Activated naive CD4-positive, alpha-beta T cell treated with anti-CD3 and anti-CD28 coated beads for 36 hours (primary cell): ENCODE measurements around the gene OTUD5. TPM values are rescaled to one million over a fixed set of nuclear protein-coding genes. Genes with fewer than 3 reads are reported as not detected.

ENCODE experiments used
- CTCF ChIA-PET: fragments of 350-600 bp; sonication (Branson Sonifier 250); formaldehyde crosslinking; loops from one replicate; lab custom pipeline; 2021; ENCODE audit warnings: antibody characterized with exemption; lab: Charles Lee
- DNase-seq: peaks from one replicate; pipeline ENCODE4 v3.0.0-alpha.2; 2020
- H3K27ac Mint-ChIP-seq: one replicate; pipeline ENCODE4 v1.8.0; 2021; ENCODE audit warnings: mild to moderate bottlenecking, mixed read lengths
- H3K27me3 Mint-ChIP-seq: one replicate; pipeline ENCODE4 v1.8.0; 2021; ENCODE audit warnings: low read depth, mixed read lengths
- H3K36me3 Mint-ChIP-seq: one replicate; pipeline ENCODE4 v1.8.0; 2021; ENCODE audit warnings: low read depth, mixed read lengths
- H3K4me1 Mint-ChIP-seq: one replicate; pipeline ENCODE4 v1.8.0; 2021; ENCODE audit warnings: low read depth, mixed read lengths
- H3K4me3 Mint-ChIP-seq: one replicate; pipeline ENCODE4 v1.8.0; 2021; ENCODE audit warnings: mild to moderate bottlenecking, moderate library complexity, mixed read lengths
- H3K9me3 Mint-ChIP-seq: one replicate; pipeline ENCODE4 v1.8.0; 2021; ENCODE audit warnings: mixed read lengths
- intact Hi-C: fragments of 100-400 bp; cut with micrococcal nuclease; formaldehyde crosslinking; loops from one replicate; pipeline ENCODE4 v1.15.1; 2023
- total RNA-seq, 2 experiments: library from RNA; stranded (reverse); gene quantifications; one replicate each; pipeline ENCODE4 v1.2.3, GENCODE V29; 2021

OTUD5 gene, protein sequence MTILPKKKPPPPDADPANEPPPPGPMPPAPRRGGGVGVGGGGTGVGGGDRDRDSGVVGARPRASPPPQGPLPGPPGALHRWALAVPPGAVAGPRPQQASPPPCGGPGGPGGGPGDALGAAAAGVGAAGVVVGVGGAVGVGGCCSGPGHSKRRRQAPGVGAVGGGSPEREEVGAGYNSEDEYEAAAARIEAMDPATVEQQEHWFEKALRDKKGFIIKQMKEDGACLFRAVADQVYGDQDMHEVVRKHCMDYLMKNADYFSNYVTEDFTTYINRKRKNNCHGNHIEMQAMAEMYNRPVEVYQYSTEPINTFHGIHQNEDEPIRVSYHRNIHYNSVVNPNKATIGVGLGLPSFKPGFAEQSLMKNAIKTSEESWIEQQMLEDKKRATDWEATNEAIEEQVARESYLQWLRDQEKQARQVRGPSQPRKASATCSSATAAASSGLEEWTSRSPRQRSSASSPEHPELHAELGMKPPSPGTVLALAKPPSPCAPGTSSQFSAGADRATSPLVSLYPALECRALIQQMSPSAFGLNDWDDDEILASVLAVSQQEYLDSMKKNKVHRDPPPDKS
- 10 to 100 TPM; 69.1 to 70.5 TPM for total RNA-seq

GRCh38 chrX:48957477-48957826, at the start of gene OTUD5:
OTUD5 (minus strand) TSS chrX:48957607; CDS start chrX:48957570, 37 bp downstream.
- intact Hi-C loops, result loop anchor here (5.0 kb wide), 1 partner anchor 205 kb away; the partner anchor contains the start of gene MAGIX
- peaks cover 53% of the 10 kb centered on the region for H3K4me1 Mint-ChIP-seq

DNA sequence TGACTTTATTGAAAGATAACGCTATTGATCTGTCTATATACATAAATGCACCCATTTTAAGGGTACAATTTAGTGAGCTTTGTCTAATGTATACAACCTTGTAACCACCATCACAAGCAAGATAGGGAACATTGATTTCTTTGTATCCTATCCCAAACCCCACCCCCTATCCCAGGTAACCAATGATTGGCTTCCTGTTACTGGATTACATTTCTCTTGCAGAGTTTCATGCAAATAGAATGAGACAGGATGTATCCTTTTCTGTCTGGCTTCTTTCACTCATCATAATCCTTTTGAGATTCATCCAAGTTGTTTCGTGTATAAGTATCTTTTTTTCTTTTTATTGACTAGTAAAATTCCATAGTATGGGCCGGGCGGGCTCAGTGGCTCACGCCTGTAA, 46.3 kb upstream of the OTUD5 start:
- CTCF ChIA-PET, result interaction anchor here (0.6 kb wide), 1 partner anchor 204 kb away, joined by 5 read pairs; no protein-coding TSS in a partner anchor
- no peak overlapping the region for H3K4me3 Mint-ChIP-seq
- no peak for DNase-seq
- H3K36me3 Mint-ChIP-seq, result peaks cover 11% of the 10 kb centered on the region
- peak overlapping the region; percentile 63 for H3K27ac Mint-ChIP-seq
- intact Hi-C loops, result loop anchor here (5.0 kb wide), 2 partner anchors 91 to 106 kb away; partner anchors contain the start of genes PQBP1, SLC35A2 and TIMM17B
- peaks cover 26% of the 10 kb centered on the region for H3K4me1 Mint-ChIP-seq
- no peaks in the 10 kb centered on the region for H3K27me3 Mint-ChIP-seq
- no peaks in the 10 kb centered on the region for H3K9me3 Mint-ChIP-seq

More at GRCh38 chrX:48957477-48957826, at the start of gene OTUD5:
- no peak for DNase-seq
- Mint-ChIP-seq H3K27me3 (no peaks in the 10 kb centered on the region), H3K4me3 (peak within 1 kb of the TSS; percentile 98), H3K27ac (peak within 1 kb of the TSS; percentile 100), H3K9me3 (no peaks in the 10 kb centered on the region), H3K36me3 (peaks cover 13% of the 10 kb centered on the region)
- CTCF ChIA-PET, result no interaction called here

DNA sequence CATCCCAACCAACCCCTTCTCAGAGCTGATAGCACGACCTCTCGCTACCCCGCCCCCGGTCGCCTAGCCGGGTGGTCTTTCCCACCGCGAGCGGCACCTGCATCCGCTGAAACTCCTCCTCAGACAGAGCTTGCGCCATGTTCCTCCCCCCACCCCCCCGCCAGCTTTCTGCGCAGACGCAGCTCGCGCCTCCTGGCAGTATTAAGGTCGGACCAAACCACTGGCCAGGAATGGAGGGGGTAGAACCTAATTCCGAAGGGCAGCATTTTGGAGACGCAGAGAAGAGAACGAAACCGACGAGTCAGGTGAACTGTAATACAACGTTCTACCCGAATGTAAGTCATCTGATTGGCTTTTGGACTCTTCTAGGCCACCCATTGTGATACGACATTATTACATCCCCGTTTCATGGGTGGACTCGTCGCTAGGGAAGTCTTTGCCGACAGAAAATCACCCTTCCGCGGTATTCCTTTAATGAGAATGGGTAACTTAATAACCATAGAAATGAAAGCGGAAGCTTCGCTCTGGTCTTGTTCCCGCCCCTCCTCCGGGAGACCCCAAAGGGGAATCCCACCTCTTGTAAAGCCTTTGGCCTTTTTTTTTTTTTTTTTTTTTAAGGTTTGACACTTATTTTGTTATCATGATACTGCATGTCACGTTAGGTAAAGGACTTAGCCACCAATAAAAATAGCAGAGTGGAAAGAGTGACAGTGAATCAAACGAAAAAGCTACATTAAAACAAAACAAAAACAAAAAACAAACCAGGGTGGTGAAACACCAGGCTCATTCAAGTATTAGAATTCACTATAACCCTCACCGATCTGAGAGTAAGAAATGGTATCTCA, 44.9 kb upstream of the OTUD5 start, which contains the start of gene GRIPAP1:
Gene GRIPAP1 (minus strand): TSS at position 174 of the 845 bp plus-strand sequence. CDS start 35 bp downstream, at position 139.
- Mint-ChIP-seq H3K4me3 (peak within 1 kb of the TSS; percentile 99), H3K27ac (peak within 1 kb of the TSS; percentile 97), H3K36me3 (peaks cover 23% of the 10 kb centered on the region), H3K4me1 (peaks cover 37% of the 10 kb centered on the region), H3K27me3 (no peaks in the 10 kb centered on the region), H3K9me3 (no peaks in the 10 kb centered on the region)
- intact Hi-C loops, result loop anchor here (1.0 to 5.0 kb wide), 5 partner anchors 41 to 266 kb away; partner anchors contain the start of genes PQBP1, SLC35A2, TFE3 and TIMM17B
- DNase-seq, result peak; percentile 85
- CTCF ChIA-PET, result interaction anchor here (0.6 to 1.1 kb wide), 2 partner anchors 30 to 90 kb away, joined by 3 to 4 read pairs; partner anchors contain the start of gene KCND1

- CTCF ChIA-PET, result interaction anchor here (0.6 to 1.1 kb wide), 2 partner anchors 30 to 89 kb away, joined by 3 to 4 read pairs; partner anchors contain the start of gene KCND1
- intact Hi-C loops, result loop anchor here (1.0 to 5.0 kb wide), 5 partner anchors 42 to 265 kb away; partner anchors contain the start of genes PQBP1, SLC35A2, TFE3 and TIMM17B
- peak; percentile 63 for DNase-seq
- Mint-ChIP-seq H3K27me3 (no peaks in the 10 kb centered on the region), H3K4me1 (peaks cover 43% of the 10 kb centered on the region), H3K36me3 (peaks cover 27% of the 10 kb centered on the region), H3K27ac (peak overlapping the region; percentile 97), H3K9me3 (no peaks in the 10 kb centered on the region), H3K4me3 (peak overlapping the region; percentile 99)
Measured at GRCh38 chrX:49001521-49002090, 44.2 kb upstream of the OTUD5 start.

GRCh38 chrX:49000636-49001035, 43.2 kb upstream of the OTUD5 start:
- peak overlapping the region; percentile 99 for H3K4me3 Mint-ChIP-seq
- H3K36me3 Mint-ChIP-seq, result peaks cover 27% of the 10 kb centered on the region
- intact Hi-C loops, result loop anchor here (5.0 kb wide), 2 partner anchors 88 to 103 kb away; partner anchors contain the start of genes PQBP1, SLC35A2 and TIMM17B
- H3K4me1 Mint-ChIP-seq, result peaks cover 44% of the 10 kb centered on the region
- H3K27ac Mint-ChIP-seq, result peak overlapping the region; percentile 13
- no peaks in the 10 kb centered on the region for H3K9me3 Mint-ChIP-seq
- CTCF ChIA-PET, result no interaction called here
- H3K27me3 Mint-ChIP-seq, result no peaks in the 10 kb centered on the region
- DNase-seq, result no peak

DNA sequence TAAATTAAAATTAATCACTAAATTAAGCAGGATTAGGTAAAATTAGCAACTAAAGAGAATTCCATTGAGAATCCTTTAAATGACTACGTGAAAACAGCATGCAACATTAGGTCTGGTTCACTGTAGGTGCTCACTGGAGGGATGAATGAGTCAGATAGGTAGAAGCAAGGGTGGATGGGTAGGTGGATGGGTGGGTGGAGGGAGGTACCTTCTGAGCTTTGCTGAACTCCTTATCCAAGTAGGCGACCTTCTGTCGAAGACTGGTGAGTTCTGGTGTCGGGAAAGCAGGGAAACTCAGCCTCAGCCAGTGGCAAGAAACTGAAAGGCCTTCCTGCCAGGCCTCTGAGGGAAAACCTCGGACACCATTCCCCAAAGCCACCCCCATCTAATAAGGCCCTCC, 41.6 kb upstream of the OTUD5 start:
- Mint-ChIP-seq H3K27ac (no peak overlapping the region), H3K27me3 (no peaks in the 10 kb centered on the region), H3K36me3 (peaks cover 35% of the 10 kb centered on the region), H3K4me3 (no peak overlapping the region), H3K4me1 (peaks cover 44% of the 10 kb centered on the region), H3K9me3 (no peaks in the 10 kb centered on the region)
- DNase-seq, result peak; percentile 21
- intact Hi-C loops, result loop anchor here (2.0 kb wide), 1 partner anchor 32 kb away; no protein-coding TSS in a partner anchor
- CTCF ChIA-PET, result no interaction called here

DNA sequence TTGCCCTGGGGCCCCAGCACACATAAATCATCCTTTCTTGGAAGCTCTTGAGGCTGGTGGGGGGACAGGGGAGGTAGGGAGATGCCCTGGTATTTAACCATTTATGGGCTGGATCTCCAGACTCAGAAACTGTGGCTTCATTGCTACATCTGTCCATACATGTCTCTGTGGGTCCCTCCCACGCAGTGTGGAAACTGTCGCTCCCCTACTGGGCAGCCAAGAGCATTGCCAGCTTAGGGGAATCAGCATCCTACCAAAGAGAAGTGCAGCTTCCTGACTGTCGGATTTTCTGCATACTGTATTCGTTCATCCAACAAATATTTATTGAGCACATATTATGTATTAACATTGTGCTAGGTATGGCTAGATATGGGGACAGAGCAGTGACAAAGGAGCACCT, 41.0 kb upstream of the OTUD5 start:
- H3K4me3 Mint-ChIP-seq, result no peak overlapping the region
- H3K36me3 Mint-ChIP-seq, result peaks cover 35% of the 10 kb centered on the region
- intact Hi-C loops, result loop anchor here (2.0 kb wide), 1 partner anchor 32 kb away; no protein-coding TSS in a partner anchor
- no peaks in the 10 kb centered on the region for H3K27me3 Mint-ChIP-seq
- H3K27ac Mint-ChIP-seq, result no peak overlapping the region
- CTCF ChIA-PET, result no interaction called here
- DNase-seq, result no peak
- H3K4me1 Mint-ChIP-seq, result peaks cover 42% of the 10 kb centered on the region
- no peaks in the 10 kb centered on the region for H3K9me3 Mint-ChIP-seq

DNA sequence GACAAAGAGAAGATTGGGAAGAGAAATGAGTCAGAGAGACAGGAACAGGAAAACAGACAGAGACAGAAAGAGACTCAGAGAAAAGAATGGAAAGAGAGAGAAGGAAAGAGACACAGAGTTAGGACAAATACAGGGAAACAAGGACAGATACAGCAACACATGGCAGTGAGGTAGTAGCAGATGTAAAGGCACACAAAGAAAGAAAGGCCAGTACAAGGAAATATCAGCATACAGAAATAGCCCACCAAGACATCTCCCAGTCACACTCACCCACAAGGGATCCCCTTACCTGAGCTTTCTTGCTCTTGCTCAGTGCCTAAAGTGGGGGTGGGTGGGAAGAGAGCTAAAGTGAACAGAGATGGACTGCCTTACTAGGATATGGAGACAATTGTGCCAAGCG, 40.5 kb upstream of the OTUD5 start:
- H3K4me3 Mint-ChIP-seq, result no peak overlapping the region
- intact Hi-C loops, result loop anchor here (2.0 kb wide), 1 partner anchor 31 kb away; no protein-coding TSS in a partner anchor
- CTCF ChIA-PET, result no interaction called here

GRCh38 chrX:48997455-48997854, 40.0 kb upstream of the OTUD5 start:
- intact Hi-C loops, result no loop called here
- Mint-ChIP-seq H3K27ac (no peak overlapping the region), H3K27me3 (no peaks in the 10 kb centered on the region), H3K4me3 (no peak overlapping the region), H3K4me1 (peaks cover 42% of the 10 kb centered on the region), H3K36me3 (peaks cover 36% of the 10 kb centered on the region), H3K9me3 (no peaks in the 10 kb centered on the region)
- CTCF ChIA-PET, result no interaction called here
- no peak for DNase-seq

More for the DNA sequence above, 40.5 kb upstream of the OTUD5 start:
- Mint-ChIP-seq H3K4me1 (peaks cover 42% of the 10 kb centered on the region), H3K27ac (peak overlapping the region; percentile 7), H3K36me3 (peaks cover 36% of the 10 kb centered on the region), H3K27me3 (no peaks in the 10 kb centered on the region), H3K9me3 (no peaks in the 10 kb centered on the region)
- no peak for DNase-seq

- intact Hi-C loops, result no loop called here
- no peaks in the 10 kb centered on the region for H3K9me3 Mint-ChIP-seq
- DNase-seq, result peak; percentile 12
- H3K27me3 Mint-ChIP-seq, result no peaks in the 10 kb centered on the region
- peaks cover 41% of the 10 kb centered on the region for H3K4me1 Mint-ChIP-seq
- H3K27ac Mint-ChIP-seq, result no peak overlapping the region
- CTCF ChIA-PET, result no interaction called here
- no peak overlapping the region for H3K4me3 Mint-ChIP-seq
- peaks cover 36% of the 10 kb centered on the region for H3K36me3 Mint-ChIP-seq
Measured at GRCh38 chrX:48996969-48997368, 39.6 kb upstream of the OTUD5 start.

DNA sequence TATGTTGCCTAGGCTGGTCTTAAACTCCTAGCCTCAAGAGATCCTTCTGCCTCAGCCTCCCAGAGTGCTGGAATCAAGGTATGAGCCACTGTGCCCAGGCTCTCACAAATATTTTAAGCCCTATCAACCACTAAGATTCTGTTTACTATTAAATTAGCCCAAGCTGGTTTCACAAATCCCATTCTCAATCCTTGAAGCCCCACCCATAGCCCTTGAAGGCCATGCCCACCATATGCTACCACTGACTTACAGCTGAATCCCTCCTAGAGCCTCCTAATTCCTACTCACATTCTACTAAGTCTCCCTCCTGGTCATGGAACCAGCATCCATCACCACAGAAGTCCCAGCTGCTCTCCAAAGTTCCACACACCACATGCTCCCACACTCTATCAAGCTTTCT, 34.9 kb upstream of the OTUD5 start:
- H3K4me3 Mint-ChIP-seq, result no peak overlapping the region
- H3K36me3 Mint-ChIP-seq, result peaks cover 18% of the 10 kb centered on the region
- H3K4me1 Mint-ChIP-seq, result peaks cover 7% of the 10 kb centered on the region
- H3K9me3 Mint-ChIP-seq, result no peaks in the 10 kb centered on the region
- no peaks in the 10 kb centered on the region for H3K27me3 Mint-ChIP-seq
- no peak overlapping the region for H3K27ac Mint-ChIP-seq
- no peak for DNase-seq
- intact Hi-C loops, result no loop called here
- CTCF ChIA-PET, result no interaction called here
